OCI-LY3 (cell line): ENCODE measurements around the gene NAV2.

Experiments
- EZH2phosphoT487 ChIP-seq: fragments of 200-600 bp; shearing (Covaris generic); IDR thresholded peaks from 2 replicates; pipeline ENCODE4 v1.6.1; 2018; ENCODE audit warnings: antibody characterized with exemption, mixed run types, low read depth
- TF ChIP-seq, protein P1 (sequence below): fragments of 200-600, 300-600 bp; sonication (generic); IDR thresholded peaks from 2 replicates; pipeline ENCODE4 v1.5.1; 2014; ENCODE audit warnings: antibody characterized with exemption, low read length, low read depth

- TF ChIP-seq, protein P1, sequence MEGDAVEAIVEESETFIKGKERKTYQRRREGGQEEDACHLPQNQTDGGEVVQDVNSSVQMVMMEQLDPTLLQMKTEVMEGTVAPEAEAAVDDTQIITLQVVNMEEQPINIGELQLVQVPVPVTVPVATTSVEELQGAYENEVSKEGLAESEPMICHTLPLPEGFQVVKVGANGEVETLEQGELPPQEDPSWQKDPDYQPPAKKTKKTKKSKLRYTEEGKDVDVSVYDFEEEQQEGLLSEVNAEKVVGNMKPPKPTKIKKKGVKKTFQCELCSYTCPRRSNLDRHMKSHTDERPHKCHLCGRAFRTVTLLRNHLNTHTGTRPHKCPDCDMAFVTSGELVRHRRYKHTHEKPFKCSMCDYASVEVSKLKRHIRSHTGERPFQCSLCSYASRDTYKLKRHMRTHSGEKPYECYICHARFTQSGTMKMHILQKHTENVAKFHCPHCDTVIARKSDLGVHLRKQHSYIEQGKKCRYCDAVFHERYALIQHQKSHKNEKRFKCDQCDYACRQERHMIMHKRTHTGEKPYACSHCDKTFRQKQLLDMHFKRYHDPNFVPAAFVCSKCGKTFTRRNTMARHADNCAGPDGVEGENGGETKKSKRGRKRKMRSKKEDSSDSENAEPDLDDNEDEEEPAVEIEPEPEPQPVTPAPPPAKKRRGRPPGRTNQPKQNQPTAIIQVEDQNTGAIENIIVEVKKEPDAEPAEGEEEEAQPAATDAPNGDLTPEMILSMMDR, result no peak
- TF ChIP-seq EZH2phosphoT487, result no peak
Measured at GRCh38 chr11:19962801-19963175, 250.2 kb downstream of the NAV2 start.
